Activated T-cell treated with anti-CD3 and anti-CD28 coated beads, Interleukin-2, amount 50 U/mL, for 24 hours (primary cell): ENCODE data around the gene ZFP1.
"Not testable (repeated sequence)": the region's sequence is repeated elsewhere in the genome, so short reads cannot be mapped to it uniquely, and the experiment has no call there.

Source experiments
- DNase-seq: peaks from one replicate; pipeline ENCODE4 v3.0.0-alpha.2; 2020
- H3K27ac Mint-ChIP-seq: 2 replicates; pipeline ENCODE4 v1.8.0; 2020; ENCODE audit warnings: mild to moderate bottlenecking, mixed read lengths
- H3K27me3 Mint-ChIP-seq: 2 replicates; pipeline ENCODE4 v1.8.0; 2020; ENCODE audit warnings: mixed read lengths
- H3K36me3 Mint-ChIP-seq: 2 replicates; pipeline ENCODE4 v1.8.0; 2020; ENCODE audit warnings: low read depth, mixed read lengths
- H3K4me1 Mint-ChIP-seq: 2 replicates; pipeline ENCODE4 v1.8.0; 2020; ENCODE audit warnings: low read depth, mixed read lengths
- H3K4me3 Mint-ChIP-seq: 2 replicates; pipeline ENCODE4 v1.8.0; 2020; ENCODE audit warnings: mild to moderate bottlenecking, moderate library complexity, mixed read lengths
- H3K9me3 Mint-ChIP-seq: 2 replicates; pipeline ENCODE4 v1.8.0; 2020; ENCODE audit warnings: mixed read lengths

ZFP1 gene

DNA sequence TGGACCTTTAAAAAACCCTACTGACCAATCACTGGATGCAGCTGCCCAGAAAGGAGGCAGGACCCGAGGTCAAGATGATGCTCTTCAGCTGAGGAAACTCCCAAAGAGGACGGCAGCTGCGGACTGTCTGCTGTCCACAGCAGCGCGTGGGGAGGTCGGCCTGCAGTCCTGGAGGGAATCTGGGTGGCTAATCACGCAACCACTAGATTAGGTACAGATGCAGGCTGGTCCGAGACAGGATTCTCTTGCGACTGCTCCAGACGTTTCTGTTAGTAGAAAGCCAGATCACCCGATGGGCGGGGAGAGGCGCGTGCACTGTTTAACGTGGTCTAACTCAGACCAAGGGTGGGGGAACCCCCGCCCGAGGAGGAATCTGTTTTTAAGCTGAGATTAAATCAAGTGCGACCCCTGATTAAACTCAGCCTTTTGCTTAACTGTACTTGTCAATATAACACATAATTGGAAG lies 49.8 kb downstream of the ZFP1 start:
- peak; percentile 18 for DNase-seq
- Mint-ChIP-seq H3K4me1 (peaks cover 14% of the 10 kb centered on the region), H3K27me3 (peaks cover 18% of the 10 kb centered on the region), H3K4me3 (no peak overlapping the region), H3K27ac (no peak overlapping the region), H3K9me3 (no peaks in the 10 kb centered on the region), H3K36me3 (no peaks in the 10 kb centered on the region)

- DNase-seq: no peak
- Mint-ChIP-seq H3K36me3 (no peaks in the 10 kb centered on the region), H3K27ac (no peak overlapping the region), H3K9me3 (no peaks in the 10 kb centered on the region), H3K27me3 (peaks cover 14% of the 10 kb centered on the region), H3K4me3 (no peak overlapping the region), H3K4me1 (peaks cover 14% of the 10 kb centered on the region)
Observed at GRCh38 chr16:75202069-75202590, 53.8 kb downstream of the ZFP1 start.

DNA sequence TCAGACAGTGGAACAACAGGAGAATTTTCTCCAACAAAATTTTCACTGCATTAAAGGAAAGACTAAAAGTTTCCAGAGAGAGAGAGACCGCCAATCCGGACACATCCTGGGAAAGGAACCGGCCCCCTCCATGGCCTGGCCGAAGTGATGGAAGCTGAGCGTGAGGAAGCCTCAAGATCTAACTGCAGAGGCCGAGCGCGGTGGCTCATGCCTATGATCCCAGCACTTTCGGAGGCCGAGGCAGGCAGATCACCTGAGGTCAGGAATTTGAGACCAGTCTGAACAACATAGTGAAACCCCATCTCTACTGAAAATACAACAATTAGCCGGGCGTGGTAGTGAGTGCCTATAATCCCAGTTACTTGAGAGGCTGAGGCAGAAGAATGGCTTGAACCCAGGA lies 54.8 kb downstream of the ZFP1 start:
- no peak overlapping the region for H3K27ac Mint-ChIP-seq
- H3K4me1 Mint-ChIP-seq: peaks cover 14% of the 10 kb centered on the region
- no peak for DNase-seq
- H3K9me3 Mint-ChIP-seq: no peaks in the 10 kb centered on the region
- H3K27me3 Mint-ChIP-seq: peaks cover 4% of the 10 kb centered on the region
- H3K36me3 Mint-ChIP-seq: no peaks in the 10 kb centered on the region
- no peak overlapping the region for H3K4me3 Mint-ChIP-seq

DNA sequence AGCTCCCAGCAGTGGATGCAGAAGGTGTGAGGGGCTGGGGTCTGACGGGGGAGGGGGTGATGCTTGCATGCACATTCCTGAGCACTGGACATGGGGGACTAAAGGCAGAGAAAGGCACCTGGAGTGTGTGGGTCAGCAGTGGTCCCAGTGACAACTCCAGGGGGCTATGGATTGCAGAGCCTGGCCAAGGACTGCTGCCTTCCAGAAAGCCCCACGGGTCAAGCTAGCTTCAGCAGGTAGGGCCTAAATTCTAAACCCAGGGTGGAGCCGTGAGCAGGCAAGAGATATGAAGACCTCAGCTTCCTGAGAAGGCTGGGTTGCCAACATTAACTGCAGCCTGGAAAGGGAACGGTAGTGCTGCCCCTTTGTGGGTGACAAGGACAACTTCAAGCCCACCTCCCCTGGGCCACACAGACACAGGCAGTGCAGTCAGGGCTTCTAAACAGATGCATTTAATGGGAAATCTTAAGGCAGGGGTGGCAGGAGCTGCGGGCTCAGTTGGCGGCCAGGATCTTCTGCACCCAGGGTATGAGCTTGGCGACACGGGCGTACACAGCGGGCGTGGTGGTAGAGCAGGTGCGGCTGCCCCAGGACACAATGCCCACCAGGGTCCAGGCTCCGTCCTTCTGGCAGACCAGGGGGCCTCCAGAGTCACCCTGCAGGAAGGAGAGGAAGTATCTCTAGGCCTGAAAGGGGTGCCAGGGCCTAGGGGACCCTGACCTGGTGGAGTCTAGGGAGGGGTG lies 55.5 kb downstream of the ZFP1 start:
- Mint-ChIP-seq H3K9me3 (no peaks in the 10 kb centered on the region), H3K27me3 (no peaks in the 10 kb centered on the region), H3K4me1 (peaks cover 14% of the 10 kb centered on the region), H3K4me3 (no peak overlapping the region), H3K27ac (no peak overlapping the region), H3K36me3 (no peaks in the 10 kb centered on the region)
- no peak for DNase-seq

DNA sequence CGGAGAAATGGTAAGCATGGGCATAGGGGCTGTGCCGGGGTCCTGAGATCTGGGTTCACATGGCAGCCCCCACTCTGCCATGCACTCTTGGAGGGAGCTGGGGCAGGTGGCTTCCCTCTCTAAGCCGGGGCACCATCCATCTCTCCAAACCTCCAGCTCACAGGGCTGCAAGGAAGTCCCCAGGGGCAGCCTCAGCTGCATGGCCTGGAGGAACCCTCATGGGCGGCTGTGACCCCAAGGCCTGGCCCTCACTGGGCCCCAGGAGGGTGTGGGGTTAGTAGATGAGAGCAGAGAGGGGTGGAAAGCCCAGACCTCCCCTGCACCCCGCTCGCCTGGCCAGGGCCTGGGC lies 56.1 kb downstream of the ZFP1 start:
- no peak overlapping the region for H3K4me3 Mint-ChIP-seq
- H3K27me3 Mint-ChIP-seq: no peaks in the 10 kb centered on the region
- H3K27ac Mint-ChIP-seq: no peak overlapping the region
- no peaks in the 10 kb centered on the region for H3K36me3 Mint-ChIP-seq
- no peak for DNase-seq
- H3K9me3 Mint-ChIP-seq: no peaks in the 10 kb centered on the region
- H3K4me1 Mint-ChIP-seq: peaks cover 13% of the 10 kb centered on the region

GRCh38 chr16:75204905-75205304 lies 56.6 kb downstream of the ZFP1 start:
- not testable (repeated sequence) for H3K9me3 Mint-ChIP-seq, H3K4me3 Mint-ChIP-seq, H3K27ac Mint-ChIP-seq, H3K36me3 Mint-ChIP-seq, DNase-seq, H3K27me3 Mint-ChIP-seq
- peaks cover 12% of the 10 kb centered on the region for H3K4me1 Mint-ChIP-seq

- not testable (repeated sequence) for H3K27me3 Mint-ChIP-seq, H3K9me3 Mint-ChIP-seq, DNase-seq
Observed at GRCh38 chr16:75205438-75205837, 57.1 kb downstream of the ZFP1 start.

DNA sequence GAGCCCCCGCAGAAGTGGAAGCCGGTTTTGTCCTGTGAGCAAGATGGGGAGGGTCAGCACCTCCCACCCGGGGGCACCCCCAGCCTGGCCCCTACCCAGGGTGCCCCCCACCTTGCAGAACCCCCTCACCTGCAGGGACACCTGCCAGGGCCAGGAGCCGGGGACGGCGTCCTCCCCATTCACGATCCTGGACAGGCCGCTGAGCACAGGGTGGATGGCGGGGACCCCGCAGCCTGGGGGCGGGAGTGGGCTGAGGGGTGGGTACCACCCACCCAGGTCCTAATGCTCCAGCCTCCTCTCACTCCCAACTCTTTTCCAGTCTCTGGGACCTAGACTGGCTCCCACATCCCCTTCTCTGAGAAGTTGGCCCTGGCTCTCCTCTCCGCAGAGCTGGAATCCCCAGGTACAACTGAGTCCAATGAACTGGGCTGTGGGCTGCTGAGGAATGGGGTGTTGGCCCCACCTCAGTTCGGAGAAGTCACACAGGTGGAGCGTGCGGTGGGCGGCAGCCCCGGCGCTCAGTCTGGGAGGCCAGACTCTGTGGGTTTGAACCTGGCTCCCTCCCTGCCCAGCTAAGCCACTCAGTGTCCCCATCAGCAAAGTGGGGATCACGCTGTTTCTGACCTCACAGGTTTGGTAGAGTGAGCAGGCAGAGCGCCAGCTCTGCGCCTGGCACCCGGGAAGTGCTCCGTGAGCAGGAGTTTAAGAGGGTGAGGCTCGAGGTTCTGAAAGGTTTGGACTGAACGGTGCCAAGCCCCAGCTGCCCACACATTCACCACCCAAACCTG lies 57.8 kb downstream of the ZFP1 start:
- H3K36me3 Mint-ChIP-seq, H3K4me3 Mint-ChIP-seq, H3K27me3 Mint-ChIP-seq, DNase-seq, H3K4me1 Mint-ChIP-seq, H3K9me3 Mint-ChIP-seq, H3K27ac Mint-ChIP-seq: not testable (repeated sequence)

More at GRCh38 chr16:75205438-75205837, 57.1 kb downstream of the ZFP1 start:
- not testable (repeated sequence) for H3K4me3 Mint-ChIP-seq, H3K36me3 Mint-ChIP-seq, H3K27ac Mint-ChIP-seq, H3K4me1 Mint-ChIP-seq

- no peak within 1 kb of the TSS for H3K27ac Mint-ChIP-seq
- H3K4me3 Mint-ChIP-seq: no peak within 1 kb of the TSS
- no peak for DNase-seq
- H3K27me3 Mint-ChIP-seq: no peaks in the 10 kb centered on the region
- peaks cover 2% of the 10 kb centered on the region for H3K4me1 Mint-ChIP-seq
- no peaks in the 10 kb centered on the region for H3K9me3 Mint-ChIP-seq
- no peaks in the 10 kb centered on the region for H3K36me3 Mint-ChIP-seq
Observed at GRCh38 chr16:75206749-75207451, 58.6 kb downstream of the ZFP1 start, which contains the start of gene CTRB2. Gene CTRB2 (minus strand): TSS chr16:75207161. CDS start chr16:75207141, 20 bp downstream.

DNA sequence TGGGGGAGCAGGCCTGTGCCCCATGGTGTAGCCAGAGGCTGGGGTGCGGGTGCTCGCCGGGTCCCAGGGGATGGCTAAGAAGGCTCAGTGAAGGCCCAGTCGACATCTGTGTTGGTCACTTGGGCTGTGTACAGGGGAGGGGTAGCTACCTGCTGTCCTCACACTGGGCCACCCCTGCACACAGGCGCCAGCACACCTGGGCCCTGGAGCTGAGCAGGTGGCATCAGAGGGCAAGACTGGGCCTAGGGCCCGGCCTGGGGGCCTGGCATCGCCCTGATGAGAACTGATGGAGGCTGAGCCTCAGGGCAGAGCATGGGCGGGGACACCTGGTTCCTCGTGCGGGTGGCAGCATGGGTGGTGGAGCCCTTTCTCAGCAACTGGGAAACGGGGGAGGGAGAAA lies 59.5 kb downstream of the ZFP1 start:
- Mint-ChIP-seq H3K27ac (no peak overlapping the region), H3K27me3 (no peaks in the 10 kb centered on the region), H3K4me1 (no peaks in the 10 kb centered on the region), H3K9me3 (no peaks in the 10 kb centered on the region), H3K36me3 (no peaks in the 10 kb centered on the region), H3K4me3 (no peak overlapping the region)
- no peak for DNase-seq

- Mint-ChIP-seq H3K36me3 (no peaks in the 10 kb centered on the region), H3K9me3 (no peaks in the 10 kb centered on the region), H3K4me3 (no peak overlapping the region), H3K27me3 (no peaks in the 10 kb centered on the region), H3K27ac (no peak overlapping the region), H3K4me1 (no peaks in the 10 kb centered on the region)
- no peak for DNase-seq
Observed at GRCh38 chr16:75208242-75208825, 60.0 kb downstream of the ZFP1 start.

DNA sequence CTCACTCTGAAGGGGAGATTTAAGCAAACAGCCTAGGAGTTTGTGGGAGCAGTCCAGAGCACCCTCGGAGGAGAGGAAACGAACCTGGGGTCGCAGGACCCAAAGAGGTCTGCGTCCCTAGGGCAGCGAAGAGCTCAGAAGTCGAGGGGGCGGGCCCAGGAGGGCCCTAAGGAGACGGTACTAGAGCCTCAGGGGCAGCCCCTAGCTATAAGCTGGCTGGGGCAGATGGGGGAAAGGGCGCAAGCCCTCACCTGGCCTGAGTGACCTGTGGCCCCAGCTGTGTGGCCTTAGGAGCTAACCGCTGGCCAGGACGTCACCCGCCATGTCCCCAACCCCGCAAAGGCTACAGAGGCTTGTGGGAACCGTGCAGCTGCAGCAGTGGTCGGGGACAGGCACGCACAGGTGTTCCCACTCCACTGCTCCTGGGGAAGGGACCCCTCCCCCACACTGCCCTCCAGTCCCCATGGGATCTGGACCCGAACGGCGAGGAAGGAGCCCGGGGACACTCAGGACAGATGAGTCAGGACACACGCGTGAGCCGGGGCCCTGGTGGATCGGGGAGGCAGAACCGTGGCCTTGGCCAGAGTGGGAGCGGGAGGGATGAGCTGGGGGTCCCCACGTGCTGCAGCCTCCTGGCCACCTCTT lies 60.7 kb downstream of the ZFP1 start:
- H3K27ac Mint-ChIP-seq: no peak overlapping the region
- no peak overlapping the region for H3K4me3 Mint-ChIP-seq

DNA sequence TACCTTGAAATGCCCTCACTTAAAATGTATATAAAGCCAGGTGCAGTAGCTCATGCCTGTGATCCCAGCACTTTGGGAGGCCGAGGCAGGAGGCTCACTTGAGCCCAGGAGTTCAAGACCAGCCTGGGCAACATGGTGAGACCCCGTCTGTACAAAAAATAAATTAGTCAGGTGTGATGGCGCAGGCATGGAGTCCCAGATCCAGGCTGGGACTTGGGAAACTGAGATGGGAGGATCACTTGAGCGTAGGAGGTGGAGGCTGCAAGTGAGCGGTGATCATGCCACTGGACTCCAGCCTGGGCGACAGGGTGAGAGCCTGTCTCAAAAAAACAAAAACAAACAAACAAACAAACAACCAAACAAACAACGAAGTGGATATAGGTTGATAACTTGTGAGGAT lies 61.2 kb downstream of the ZFP1 start:
- not testable (repeated sequence) for H3K4me3 Mint-ChIP-seq, DNase-seq, H3K27ac Mint-ChIP-seq, H3K4me1 Mint-ChIP-seq, H3K9me3 Mint-ChIP-seq, H3K36me3 Mint-ChIP-seq, H3K27me3 Mint-ChIP-seq

More for the DNA sequence above, 60.7 kb downstream of the ZFP1 start:
- no peaks in the 10 kb centered on the region for H3K4me1 Mint-ChIP-seq
- no peaks in the 10 kb centered on the region for H3K9me3 Mint-ChIP-seq
- H3K36me3 Mint-ChIP-seq: no peaks in the 10 kb centered on the region
- DNase-seq: no peak
- H3K27me3 Mint-ChIP-seq: no peaks in the 10 kb centered on the region

GRCh38 chr16:75209944-75210343 lies 61.6 kb downstream of the ZFP1 start:
- Mint-ChIP-seq H3K36me3 (no peaks in the 10 kb centered on the region), H3K9me3 (no peaks in the 10 kb centered on the region), H3K4me3 (no peak overlapping the region), H3K27ac (no peak overlapping the region), H3K4me1 (no peaks in the 10 kb centered on the region), H3K27me3 (no peaks in the 10 kb centered on the region)
- DNase-seq: no peak
